HUES6 (cell line): ENCODE data around the gene RCN1.

Source experiments
- H3K27ac ChIP-seq: 2 replicates; pipeline ENCODE4 v1.7.0; 2013; ENCODE audit warnings: low read depth, mild to moderate bottlenecking, low read length, inconsistent platforms
- H3K27me3 ChIP-seq: 2 replicates; pipeline ENCODE4 v1.6.1; 2013; ENCODE audit warnings: low read length; ENCODE audit not compliant: control insufficient read depth, insufficient read depth
- H3K36me3 ChIP-seq: 2 replicates; pipeline ENCODE4 v1.6.1; 2013; ENCODE audit warnings: low read length; ENCODE audit not compliant: control insufficient read depth, insufficient read depth
- H3K4me1 ChIP-seq: 2 replicates; pipeline ENCODE4 v1.6.1; 2013; ENCODE audit warnings: low read length; ENCODE audit not compliant: control insufficient read depth, insufficient read depth
- H3K4me3 ChIP-seq: 2 replicates; pipeline ENCODE4 v1.5.1; 2013; ENCODE audit warnings: low read depth, low read length
- H3K9ac ChIP-seq: one replicate; pipeline ENCODE4 v1.6.1; 2013; ENCODE audit warnings: mild to moderate bottlenecking, low read length
- H3K9me3 ChIP-seq: 2 replicates; pipeline ENCODE4 v1.6.1; 2013; ENCODE audit warnings: low read depth, low read length; ENCODE audit not compliant: control insufficient read depth, insufficient read depth

RCN1 gene

DNA sequence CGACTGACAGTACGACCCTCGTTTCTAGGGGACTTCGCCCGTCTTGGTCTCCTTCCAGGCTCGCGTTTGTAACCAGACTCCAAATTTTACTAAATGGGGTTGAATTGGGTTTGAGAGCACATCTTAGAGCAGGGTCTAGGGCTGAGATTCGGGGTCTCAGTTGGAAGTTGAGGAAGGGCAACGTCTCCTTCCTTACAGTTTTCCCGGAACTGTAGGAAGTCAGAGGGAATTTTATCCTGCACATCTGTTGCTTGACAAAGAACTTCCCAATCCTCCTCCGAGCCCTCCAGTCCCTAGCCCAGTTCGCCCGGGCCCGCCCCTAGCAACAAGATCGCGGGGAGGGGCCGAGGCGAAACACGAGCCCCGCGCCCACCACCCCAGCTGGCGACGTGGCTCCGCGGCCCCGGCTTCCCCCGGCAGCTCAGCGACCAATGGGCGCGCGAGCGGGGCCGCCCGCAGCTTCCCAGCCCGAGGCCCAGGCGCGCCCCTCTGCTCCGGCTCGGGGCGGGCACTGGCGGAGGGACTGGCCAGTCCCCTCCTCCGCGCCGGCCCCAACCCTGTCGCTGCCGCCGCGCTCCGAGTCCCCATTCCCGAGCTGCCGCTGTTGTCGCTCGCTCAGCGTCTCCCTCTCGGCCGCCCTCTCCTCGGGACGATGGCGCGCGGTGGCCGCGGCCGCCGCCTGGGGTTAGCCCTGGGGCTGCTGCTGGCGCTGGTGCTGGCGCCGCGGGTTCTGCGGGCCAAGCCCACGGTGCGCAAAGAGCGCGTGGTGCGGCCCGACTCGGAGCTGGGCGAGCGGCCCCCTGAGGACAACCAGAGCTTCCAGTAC is at the start of gene RCN1:
RCN1 (plus strand) TSS at position 530 of the 826 bp plus-strand sequence; CDS start at position 653, 123 bp downstream.
- H3K4me3 ChIP-seq: peak within 1 kb of the TSS; percentile 78
- no peaks in the 10 kb centered on the region; the same call in 1 of the 2 replicates for H3K9me3 ChIP-seq
- peaks cover 26% of the 10 kb centered on the region for H3K4me1 ChIP-seq
- H3K27ac ChIP-seq: peak within 1 kb of the TSS; percentile 95
- H3K27me3 ChIP-seq: no peaks in the 10 kb centered on the region; the same call in 1 of the 2 replicates
- peak within 1 kb of the TSS; percentile 95 for H3K9ac ChIP-seq
- peaks cover 11% of the 10 kb centered on the region for H3K36me3 ChIP-seq

DNA sequence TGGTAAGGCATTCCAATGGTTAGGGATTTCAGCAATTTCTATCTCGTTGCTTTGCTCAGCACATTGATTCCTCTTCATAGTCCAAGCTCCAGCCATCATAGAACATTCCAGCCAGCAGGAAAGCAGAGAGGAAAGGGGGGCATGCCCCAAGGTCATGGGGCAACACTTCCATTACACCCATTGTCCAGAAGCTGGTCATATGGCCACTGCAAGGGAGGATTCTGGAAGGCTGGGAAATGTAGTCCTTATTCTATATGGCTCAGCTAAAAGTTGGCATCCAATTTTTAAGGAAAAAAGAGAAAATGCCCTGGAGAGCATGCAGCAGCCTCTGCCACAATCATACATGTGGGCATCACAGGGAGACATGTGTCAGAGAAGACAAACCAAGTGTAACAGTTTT is 47.1 kb upstream of the RCN1 start:
- H3K9ac ChIP-seq: no peak overlapping the region
- no peak overlapping the region for H3K27ac ChIP-seq
- H3K27me3 ChIP-seq: no peaks in the 10 kb centered on the region
- H3K9me3 ChIP-seq: no peaks in the 10 kb centered on the region
- H3K36me3 ChIP-seq: no peaks in the 10 kb centered on the region
- no peaks in the 10 kb centered on the region for H3K4me1 ChIP-seq
- H3K4me3 ChIP-seq: no peak overlapping the region

DNA sequence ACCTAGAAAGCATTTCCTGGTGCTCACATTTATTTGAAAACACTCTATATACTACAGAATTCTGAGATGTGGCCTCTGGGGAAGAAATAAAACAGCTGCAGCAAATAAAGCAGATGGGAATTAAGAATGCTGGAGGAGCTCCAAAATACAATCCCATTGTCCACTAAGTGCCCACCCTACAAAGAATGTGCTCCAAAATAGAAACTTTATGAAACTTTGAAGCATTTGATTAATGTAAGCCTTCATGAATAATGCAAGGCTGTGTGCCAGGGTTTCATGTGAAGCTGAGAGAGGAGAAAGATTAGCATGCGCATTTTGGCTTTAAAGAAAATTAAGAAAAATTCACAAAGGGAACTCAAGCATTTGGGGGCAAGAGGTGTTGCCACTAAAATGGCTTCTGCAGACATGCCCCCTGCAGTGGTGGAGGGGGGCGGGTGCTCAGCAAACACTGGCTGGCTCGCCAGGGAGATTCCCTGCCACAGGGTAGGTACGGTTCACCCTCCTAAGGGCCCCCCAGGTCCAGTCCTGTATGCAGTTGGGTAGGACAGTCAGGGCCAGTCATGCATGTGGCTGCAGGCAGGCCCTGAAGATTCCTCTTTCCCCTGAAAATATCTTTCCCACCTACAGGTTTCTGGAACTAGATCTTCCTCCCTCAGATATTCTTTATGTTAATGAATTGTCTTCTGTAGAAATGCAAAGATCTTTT is 46.6 kb upstream of the RCN1 start:
- no peak overlapping the region for H3K4me3 ChIP-seq
- no peaks in the 10 kb centered on the region for H3K4me1 ChIP-seq
- no peak overlapping the region for H3K9ac ChIP-seq
- H3K27ac ChIP-seq: no peak overlapping the region
- H3K27me3 ChIP-seq: no peaks in the 10 kb centered on the region
- no peaks in the 10 kb centered on the region for H3K9me3 ChIP-seq
- H3K36me3 ChIP-seq: no peaks in the 10 kb centered on the region

DNA sequence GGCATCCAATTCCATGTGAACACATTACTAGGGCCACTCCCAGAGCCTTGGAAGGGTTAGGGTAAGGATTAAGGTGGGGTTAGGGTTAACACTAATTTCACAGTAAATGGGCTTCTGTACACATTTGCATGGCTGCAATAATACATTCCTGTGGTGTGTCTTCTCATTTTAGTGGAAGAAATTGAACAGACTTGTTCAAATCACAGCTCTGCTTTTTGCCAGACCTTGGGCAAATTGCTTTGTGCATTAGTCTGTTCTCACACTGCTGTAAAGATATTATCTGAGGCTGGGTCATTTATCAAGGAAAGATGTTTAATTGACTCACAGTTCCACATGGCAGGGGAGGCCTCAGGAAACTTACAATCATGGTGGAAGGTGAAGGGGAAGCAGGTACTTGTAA is 45.4 kb upstream of the RCN1 start:
- Histone ChIP-seq H3K4me3 (no peak overlapping the region), H3K9me3 (no peaks in the 10 kb centered on the region), H3K27ac (no peak overlapping the region), H3K36me3 (no peaks in the 10 kb centered on the region), H3K4me1 (no peaks in the 10 kb centered on the region), H3K27me3 (no peaks in the 10 kb centered on the region), H3K9ac (no peak overlapping the region)

DNA sequence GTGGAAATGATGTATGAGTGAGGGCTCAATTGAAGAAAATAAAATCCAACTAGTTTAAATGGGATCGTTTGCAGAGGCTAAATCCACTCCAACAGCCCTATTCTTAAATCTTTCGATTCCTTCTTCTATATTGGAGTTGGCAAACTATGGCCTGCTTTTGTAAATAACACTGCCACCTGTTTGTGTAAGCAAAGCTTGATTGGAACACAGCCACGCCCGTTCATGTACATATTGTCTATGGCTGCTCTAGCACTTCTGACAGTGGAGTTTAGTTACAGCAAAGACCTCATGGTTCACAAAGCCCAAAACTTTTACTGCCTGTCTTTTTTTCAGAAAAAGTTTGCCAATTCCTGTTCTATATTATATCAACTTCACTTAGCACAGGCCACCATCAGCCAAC is 40.6 kb upstream of the RCN1 start:
- Histone ChIP-seq H3K27me3 (no peaks in the 10 kb centered on the region), H3K36me3 (no peaks in the 10 kb centered on the region)

DNA sequence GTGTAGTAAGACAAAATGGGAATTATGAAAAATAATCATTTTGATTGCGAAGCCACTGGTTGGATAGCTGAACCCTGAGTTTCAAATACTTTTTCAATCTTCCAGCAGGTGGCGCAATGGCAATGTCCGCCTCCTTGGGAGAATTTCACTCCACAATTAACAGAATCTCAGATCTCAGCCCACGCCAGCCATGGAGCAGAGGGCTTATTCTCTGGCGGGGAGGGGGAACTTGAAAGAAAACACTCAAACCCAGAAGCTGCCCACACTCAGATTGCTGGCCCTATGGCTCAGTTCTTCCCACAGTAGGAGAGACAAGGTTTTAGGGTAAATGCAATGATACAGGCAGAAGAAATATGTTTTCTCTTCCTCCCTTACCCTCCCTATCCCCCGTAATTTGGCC is 38.7 kb upstream of the RCN1 start:
- Histone ChIP-seq H3K27me3 (no peaks in the 10 kb centered on the region), H3K4me3 (no peak overlapping the region), H3K4me1 (no peaks in the 10 kb centered on the region), H3K36me3 (no peaks in the 10 kb centered on the region), H3K27ac (no peak overlapping the region), H3K9me3 (no peaks in the 10 kb centered on the region), H3K9ac (no peak overlapping the region)

More for the DNA sequence above, 40.6 kb upstream of the RCN1 start:
- H3K4me1 ChIP-seq: no peaks in the 10 kb centered on the region
- no peak overlapping the region for H3K9ac ChIP-seq
- no peak overlapping the region for H3K4me3 ChIP-seq
- no peaks in the 10 kb centered on the region for H3K9me3 ChIP-seq
- H3K27ac ChIP-seq: no peak overlapping the region

DNA sequence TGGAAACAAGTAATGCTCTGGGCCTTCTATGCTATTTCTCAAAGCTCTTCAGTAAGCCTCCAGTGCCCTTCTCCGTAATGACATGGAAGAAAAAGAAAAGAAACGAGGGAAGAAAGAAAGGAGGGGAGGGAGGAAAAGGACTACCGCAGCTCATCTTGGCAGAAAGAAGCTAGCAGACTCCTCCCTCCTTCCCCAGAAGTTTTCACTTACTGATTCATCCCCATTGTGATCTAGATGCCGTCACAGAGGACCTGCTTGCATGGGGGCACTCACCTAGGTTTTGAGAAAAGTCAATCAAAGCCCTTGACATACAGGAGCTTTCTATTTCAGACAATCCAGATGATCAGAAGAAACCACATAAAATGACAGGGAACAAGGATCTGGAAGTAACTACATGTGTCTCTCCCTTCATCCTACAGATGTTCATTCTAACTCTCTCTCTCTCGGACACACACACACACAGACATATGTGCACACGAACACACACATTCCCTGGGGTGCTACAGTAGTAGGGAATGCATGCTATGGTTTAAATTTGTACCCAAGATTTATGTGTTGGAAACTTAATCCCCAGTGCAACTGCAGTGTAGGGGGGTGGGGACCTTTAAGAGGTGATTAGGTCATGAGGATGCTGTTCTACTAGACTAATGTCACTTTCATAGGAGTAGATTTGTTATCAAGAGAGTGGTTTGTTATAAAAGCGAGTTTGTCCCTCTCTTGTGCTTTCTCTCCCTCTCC is 37.6 kb upstream of the RCN1 start:
- H3K9me3 ChIP-seq: no peaks in the 10 kb centered on the region
- no peak overlapping the region for H3K27ac ChIP-seq
- no peak overlapping the region for H3K9ac ChIP-seq
- no peaks in the 10 kb centered on the region for H3K27me3 ChIP-seq
- no peaks in the 10 kb centered on the region for H3K36me3 ChIP-seq
- H3K4me1 ChIP-seq: no peaks in the 10 kb centered on the region
- no peak overlapping the region for H3K4me3 ChIP-seq

DNA sequence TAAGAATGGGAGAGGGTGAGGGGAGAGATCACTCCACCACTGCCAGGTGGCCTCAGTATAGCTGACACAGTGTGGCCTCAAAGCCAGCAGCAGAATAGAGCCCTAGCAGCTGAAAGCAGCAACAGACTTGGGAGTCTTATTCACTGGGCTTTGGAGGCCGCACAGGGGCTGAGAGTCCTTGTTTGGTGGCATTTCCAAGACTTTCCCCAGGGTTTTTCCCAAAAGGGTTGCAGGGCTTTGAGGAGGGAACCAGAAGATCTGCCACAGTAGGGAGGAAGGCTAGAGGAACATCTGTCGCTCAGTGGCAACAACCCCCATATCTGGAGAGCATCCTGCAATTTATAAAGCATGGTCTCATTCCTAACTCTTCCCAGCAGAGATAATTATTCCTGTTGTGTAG is 35.0 kb upstream of the RCN1 start:
- Histone ChIP-seq H3K4me1 (no peaks in the 10 kb centered on the region), H3K9me3 (no peaks in the 10 kb centered on the region), H3K27ac (no peak overlapping the region), H3K36me3 (no peaks in the 10 kb centered on the region), H3K9ac (no peak overlapping the region), H3K4me3 (no peak overlapping the region), H3K27me3 (no peaks in the 10 kb centered on the region)

DNA sequence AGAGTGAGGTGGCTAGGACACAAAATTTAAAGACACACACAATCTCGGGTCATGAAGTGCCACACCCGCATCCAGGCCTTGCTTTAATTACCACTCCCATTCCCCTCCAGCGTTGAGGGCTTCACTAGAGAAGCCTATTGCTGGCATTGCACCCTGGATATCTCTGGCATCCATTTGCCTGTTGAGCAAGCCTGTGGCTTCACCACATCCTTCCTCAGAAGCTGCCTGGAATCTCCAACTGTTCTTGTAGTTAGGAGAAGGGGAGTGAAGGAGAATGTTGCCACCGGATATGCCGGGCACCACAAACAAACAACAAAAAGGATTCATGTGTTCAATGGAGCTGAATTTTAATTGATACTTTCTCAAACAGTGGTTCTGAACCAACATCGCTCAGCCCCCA is 34.4 kb upstream of the RCN1 start:
- Histone ChIP-seq H3K27ac (no peak overlapping the region), H3K4me1 (no peaks in the 10 kb centered on the region), H3K9ac (no peak overlapping the region), H3K36me3 (no peaks in the 10 kb centered on the region), H3K27me3 (no peaks in the 10 kb centered on the region), H3K4me3 (no peak overlapping the region), H3K9me3 (no peaks in the 10 kb centered on the region)

DNA sequence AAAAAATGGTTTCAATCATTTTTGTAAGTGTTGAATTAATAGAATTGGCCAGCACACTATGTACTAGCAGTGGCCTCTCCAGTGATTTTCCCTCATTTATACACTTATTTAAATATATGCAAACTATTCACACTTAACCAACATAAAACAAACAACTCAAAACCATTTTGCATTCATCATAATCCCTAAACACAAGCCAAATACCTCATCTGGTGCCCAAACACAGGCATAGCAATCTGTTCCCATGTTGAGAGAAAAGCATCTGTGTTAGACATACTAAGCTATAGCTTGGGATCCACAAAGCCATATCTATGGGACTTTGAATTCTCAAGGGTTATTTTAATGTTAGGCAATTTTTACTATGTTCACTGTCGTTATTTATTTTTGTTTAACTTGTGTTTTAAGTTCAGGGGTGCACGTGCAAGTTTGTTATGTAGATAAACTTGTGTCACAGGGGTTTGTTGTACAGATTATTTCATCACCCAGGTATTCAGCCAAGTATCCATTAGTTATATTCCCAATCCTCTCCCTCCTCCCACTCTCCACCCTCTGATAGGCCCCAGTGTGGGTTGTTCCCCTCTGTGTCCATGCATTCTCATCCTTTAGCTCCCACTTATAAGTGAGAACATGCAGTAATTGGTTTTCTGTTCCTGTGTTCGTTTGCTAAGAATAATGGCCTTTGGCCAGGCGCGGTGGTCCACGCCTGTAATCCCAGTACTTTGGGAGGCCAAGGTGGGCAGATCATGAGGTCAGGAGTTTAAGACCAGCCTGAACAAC is 31.0 kb upstream of the RCN1 start:
- no peak overlapping the region for H3K4me3 ChIP-seq
- H3K9ac ChIP-seq: no peak overlapping the region
- no peaks in the 10 kb centered on the region for H3K9me3 ChIP-seq
- H3K27ac ChIP-seq: no peak overlapping the region
- no peaks in the 10 kb centered on the region for H3K36me3 ChIP-seq
- H3K27me3 ChIP-seq: no peaks in the 10 kb centered on the region
- H3K4me1 ChIP-seq: no peaks in the 10 kb centered on the region
